CD14-positive monocyte (primary cell): Measurements from ENCODE around the gene AAMP. TPM values are rescaled to one million over a fixed set of nuclear protein-coding genes. Genes with fewer than 3 reads are reported as not detected.

Source experiments
- DNase-seq, 3 donors: peaks; one replicate each; pipeline ENCODE4 v3.0.0-alpha.2; 2011 to 2022
- H2AFZ ChIP-seq: 2 replicates; pipeline ENCODE4 v1.6.0; 2012; ENCODE audit warnings: mild to moderate bottlenecking, low read depth, low read length, inconsistent platforms; ENCODE audit not compliant: insufficient read depth, poor library complexity, severe bottlenecking
- H3K27ac ChIP-seq, 2 donors: 1 replicate in 1 of 2; 2 replicates in 1 of 2; pipeline ENCODE4 v1.5.1; 2012 to 2013; ENCODE audit warnings: low read length in 2 of 2, control low read depth in 1 of 2, inconsistent platforms in 1 of 2, low read depth in 1 of 2, mild to moderate bottlenecking in 1 of 2
- H3K27me3 ChIP-seq, 2 donors: one replicate each; pipeline versions ENCODE4 v1.6.0 to v1.6.1; 2011 to 2013; ENCODE audit warnings: low read length in 2 of 2; ENCODE audit not compliant: control insufficient read depth in 2 of 2, insufficient read depth in 2 of 2
- H3K36me3 ChIP-seq, 2 donors: replicated peaks in 1 of 2; 1 replicate in 1 of 2; 2 replicates in 1 of 2; pipeline versions ENCODE4 v1.5.1 to v1.6.1; 2012 to 2013; ENCODE audit warnings: low read length in 2 of 2, control low read depth in 1 of 2, inconsistent platforms in 1 of 2, mild to moderate bottlenecking in 1 of 2; ENCODE audit not compliant: insufficient read depth in 2 of 2, control insufficient read depth in 1 of 2
- H3K4me1 ChIP-seq, 2 donors: 1 replicate in 1 of 2; 2 replicates in 1 of 2; pipeline versions ENCODE4 v1.5.1 to v1.6.1; 2012 to 2013; ENCODE audit warnings: low read length in 2 of 2, control low read depth in 1 of 2, inconsistent platforms in 1 of 2, mild to moderate bottlenecking in 1 of 2, moderate library complexity in 1 of 2; ENCODE audit not compliant: insufficient read depth in 2 of 2, control insufficient read depth in 1 of 2
- H3K4me2 ChIP-seq: replicated peaks from 2 replicates; pipeline ENCODE3; 2012; ENCODE audit warnings: low read length, moderate library complexity, mild to moderate bottlenecking; ENCODE audit not compliant: poor library complexity, severe bottlenecking; ENCODE audit errors: extremely low read depth
- H3K4me3 ChIP-seq, 3 experiments: fragments of 200-600 bp in 1 of 3; sonication (generic) in 1 of 3; replicated peaks in 1 of 3; 1 replicate in 2 of 3; 2 replicates in 1 of 3; pipeline ENCODE4 v1.5.1; 2011 to 2013; ENCODE audit warnings: low read length in 3 of 3, mild to moderate bottlenecking in 3 of 3, control low read depth in 2 of 3, low read depth in 2 of 3, inconsistent platforms in 1 of 3, moderate library complexity in 1 of 3
- H3K79me2 ChIP-seq: 2 replicates; pipeline ENCODE4 v1.6.0; 2012; ENCODE audit warnings: mild to moderate bottlenecking, control low read depth, inconsistent platforms, low read length, moderate library complexity; ENCODE audit not compliant: insufficient read depth
- H3K9ac ChIP-seq: 2 replicates; pipeline ENCODE4 v1.6.0; 2017; ENCODE audit warnings: low read length, mild to moderate bottlenecking; ENCODE audit not compliant: insufficient read depth, poor library complexity, severe bottlenecking
- H3K9me3 ChIP-seq, 2 donors: replicated peaks in 1 of 2; 1 replicate in 1 of 2; 2 replicates in 1 of 2; pipeline versions ENCODE4 v1.5.1 to v1.6.1; 2012 to 2013; ENCODE audit warnings: low read length in 2 of 2, control low read depth in 1 of 2; ENCODE audit not compliant: control insufficient read depth in 1 of 2, insufficient read depth in 1 of 2
- H4K20me1 ChIP-seq: 2 replicates; pipeline ENCODE4 v1.6.0; 2012; ENCODE audit warnings: mild to moderate bottlenecking, low read length, control low read depth, moderate library complexity; ENCODE audit not compliant: insufficient read depth
- H3K27ac Mint-ChIP-seq, 7 donors: one replicate each; pipeline ENCODE4 v1.8.0; 2020; ENCODE audit warnings: mild to moderate bottlenecking in 7 of 7, mixed read lengths in 7 of 7, moderate library complexity in 6 of 7, inconsistent platforms in 2 of 7
- H3K27me3 Mint-ChIP-seq, 3 donors: one replicate each; pipeline ENCODE4 v1.8.0; 2021 to 2022; ENCODE audit warnings: low read depth in 3 of 3, mild to moderate bottlenecking in 3 of 3, mixed read lengths in 3 of 3, moderate library complexity in 3 of 3, inconsistent platforms in 1 of 3
- H3K36me3 Mint-ChIP-seq, 2 donors: one replicate each; pipeline ENCODE4 v1.8.0; 2020; ENCODE audit warnings: mixed read lengths in 2 of 2, inconsistent platforms in 1 of 2, mild to moderate bottlenecking in 1 of 2
- H3K4me1 Mint-ChIP-seq: one replicate; pipeline ENCODE4 v1.8.0; 2020; ENCODE audit warnings: mild to moderate bottlenecking, mixed read lengths
- H3K4me3 Mint-ChIP-seq, 2 donors: one replicate each; pipeline ENCODE4 v1.8.0; 2020; ENCODE audit warnings: mild to moderate bottlenecking in 2 of 2, mixed read lengths in 2 of 2, moderate library complexity in 1 of 2
- H3K9me3 Mint-ChIP-seq, 7 donors: one replicate each; pipeline ENCODE4 v1.8.0; 2020 to 2022; ENCODE audit warnings: mixed read lengths in 7 of 7, mild to moderate bottlenecking in 6 of 7, moderate library complexity in 6 of 7, inconsistent platforms in 2 of 7
- WGBS: methylation state at CpG from one replicate; pipeline ENCODE4 v1.1.5; 2013; ENCODE audit warnings: missing lambda C conversion rate; ENCODE audit not compliant: insufficient coverage; 5-methylcytosine and 5-hydroxymethylcytosine counted together
- intact Hi-C, 2 donors: fragments of 100-400 bp; cut with micrococcal nuclease; formaldehyde crosslinking; loops; one replicate each; pipeline versions ENCODE4 v1.15.0 to v1.15.1; 2023
- polyA plus RNA-seq, 3 donors: library from polyadenylated mRNA; depleted of rRNA in 1 of 3; unstranded in 2 of 3; stranded (reverse) in 1 of 3; fragments of 300-500 nt in 2 of 3; fragments of >200 nt in 1 of 3; fragmentation: Illumina TruSeq in 2 of 3; gene quantifications; 1 replicate in 2 of 3; 2 replicates in 1 of 3; pipeline ENCODE4 v1.2.3, GENCODE V29; 2012 to 2021
- TF ChIP-seq, protein P1 (sequence below): fragments of 200-600 bp; IDR thresholded peaks from one replicate; pipeline ENCODE4 v1.8.0; 2022; ENCODE audit warnings: antibody characterized with exemption, mild to moderate bottlenecking

Gene AAMP
- polyA plus RNA-seq, 3 donors: 90.8 to 108 (median 98.7) TPM

- H3K36me3 Mint-ChIP-seq: peaks cover 93 to 100% of the 10 kb centered on the region in 2 donors
These were observed 20.2 kb downstream of the AAMP start for GRCh38 chr2:218249691-218250090.

DNA sequence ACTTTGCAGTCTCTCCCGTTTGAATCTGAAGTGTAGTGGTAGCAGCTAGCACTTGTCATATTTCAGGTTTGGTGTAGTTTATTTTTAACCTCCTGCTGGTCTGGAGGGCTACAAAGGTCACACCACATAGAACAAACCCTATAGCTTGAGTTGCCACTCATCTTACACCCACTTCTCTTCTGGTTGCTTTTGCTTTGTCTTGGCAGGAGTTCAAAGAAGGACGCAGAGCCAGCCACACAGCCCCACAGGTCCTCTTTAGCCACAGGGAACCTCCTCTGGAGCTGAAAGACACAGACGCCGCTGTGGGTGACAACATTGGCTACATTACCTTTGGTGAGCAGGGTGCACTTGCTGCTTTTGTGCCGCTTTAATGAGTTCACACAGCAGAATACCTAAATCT is 24.7 kb downstream of the AAMP start:
- Mint-ChIP-seq H3K36me3 (peaks cover 85 to 99% of the 10 kb centered on the region in 2 donors), H3K4me1 (no peaks in the 10 kb centered on the region), H3K27me3 (peaks cover 0 to 3% (median 1%) of the 10 kb centered on the region in 3 donors), H3K4me3 (no peak overlapping the region), H3K9me3 (no peaks in the 10 kb centered on the region), H3K27ac (peak overlapping the region in 1 of 7 donors; percentile 37)
- Histone ChIP-seq H3K9me3 (no peaks in the 10 kb centered on the region), H3K27ac (no peak overlapping the region), H2AFZ (no peak overlapping the region), H3K79me2 (peaks cover 92% of the 10 kb centered on the region), H3K9ac (no peak overlapping the region), H4K20me1 (peaks cover 98% of the 10 kb centered on the region), H3K4me1 (no peaks in the 10 kb centered on the region), H3K4me3 (no peak overlapping the region), H3K36me3 (peaks cover 98 to 100% of the 10 kb centered on the region in 2 donors), H3K27me3 (no peaks in the 10 kb centered on the region), H3K4me2 (no peak overlapping the region)
- WGBS: 40% methylated on average over 1 of the region's 5 CpGs
- TF ChIP-seq, protein P1, sequence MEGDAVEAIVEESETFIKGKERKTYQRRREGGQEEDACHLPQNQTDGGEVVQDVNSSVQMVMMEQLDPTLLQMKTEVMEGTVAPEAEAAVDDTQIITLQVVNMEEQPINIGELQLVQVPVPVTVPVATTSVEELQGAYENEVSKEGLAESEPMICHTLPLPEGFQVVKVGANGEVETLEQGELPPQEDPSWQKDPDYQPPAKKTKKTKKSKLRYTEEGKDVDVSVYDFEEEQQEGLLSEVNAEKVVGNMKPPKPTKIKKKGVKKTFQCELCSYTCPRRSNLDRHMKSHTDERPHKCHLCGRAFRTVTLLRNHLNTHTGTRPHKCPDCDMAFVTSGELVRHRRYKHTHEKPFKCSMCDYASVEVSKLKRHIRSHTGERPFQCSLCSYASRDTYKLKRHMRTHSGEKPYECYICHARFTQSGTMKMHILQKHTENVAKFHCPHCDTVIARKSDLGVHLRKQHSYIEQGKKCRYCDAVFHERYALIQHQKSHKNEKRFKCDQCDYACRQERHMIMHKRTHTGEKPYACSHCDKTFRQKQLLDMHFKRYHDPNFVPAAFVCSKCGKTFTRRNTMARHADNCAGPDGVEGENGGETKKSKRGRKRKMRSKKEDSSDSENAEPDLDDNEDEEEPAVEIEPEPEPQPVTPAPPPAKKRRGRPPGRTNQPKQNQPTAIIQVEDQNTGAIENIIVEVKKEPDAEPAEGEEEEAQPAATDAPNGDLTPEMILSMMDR: no peak
- intact Hi-C loops: no loop called here
- no peak for DNase-seq

More at GRCh38 chr2:218249691-218250090, 20.2 kb downstream of the AAMP start:
- Histone ChIP-seq H3K9ac (no peak overlapping the region), H3K4me2 (no peak overlapping the region), H3K4me1 (peaks cover 5 to 13% of the 10 kb centered on the region in 2 donors), H3K4me3 (no peak overlapping the region), H3K36me3 (peaks cover 99 to 100% of the 10 kb centered on the region in 2 donors), H3K79me2 (peaks cover 86% of the 10 kb centered on the region), H3K27me3 (no peaks in the 10 kb centered on the region), H3K9me3 (no peaks in the 10 kb centered on the region), H4K20me1 (peaks cover 98% of the 10 kb centered on the region), H2AFZ (no peak overlapping the region), H3K27ac (peak overlapping the region; percentile 14 to 27)
- H3K4me3 Mint-ChIP-seq: no peak overlapping the region
- TF ChIP-seq, protein P1: no peak
- H3K9me3 Mint-ChIP-seq: no peaks in the 10 kb centered on the region
- H3K4me1 Mint-ChIP-seq: peaks cover 21% of the 10 kb centered on the region
- 63% methylated on average over 10 of the region's 13 CpGs for WGBS
- intact Hi-C loops: no loop called here
- peaks cover 0 to 1% (median 0%) of the 10 kb centered on the region in 3 donors for H3K27me3 Mint-ChIP-seq
- no peak for DNase-seq
- H3K27ac Mint-ChIP-seq: peak overlapping the region in 5 of 7 donors; percentile 16 to 77 (median 46)
